A549 (cell line): ENCODE measurements around the gene COL5A1. TPM values are rescaled to one million over a fixed set of nuclear protein-coding genes. Genes with fewer than 3 reads are reported as not detected.

Source experiments
- ATAC-seq, 2 experiments: fragments of 200-7000 bp in 1 of 2; fragments of >200 bp in 1 of 2; cut with Nextera tagmentation in 1 of 2; cut with Tn5 transposase in 1 of 2; 3 replicates each; pipeline versions ENCODE4 v1.8.0 to v1.9.1; 2018 to 2020; ENCODE audit warnings: mild to moderate bottlenecking in 1 of 2, moderate library complexity in 1 of 2
- CTCF ChIA-PET: fragments of 300-600 bp; sonication (Branson Sonifier 250); formaldehyde crosslinking; extraction: SDS; loops from one replicate; lab custom pipeline; 2021; ENCODE audit warnings: antibody characterized with exemption, inconsistent platforms; lab: Yijun Ruan, JAX
- POLR2A ChIA-PET: fragments of 350-600 bp; formaldehyde crosslinking; extraction: SDS; loops from one replicate; lab custom pipeline; 2021; ENCODE audit warnings: antibody characterized with exemption, inconsistent platforms; lab: Yijun Ruan, JAX
- DNase-seq, 2 experiments: peaks; one replicate each; pipeline versions ENCODE4 v3.0.0 to v3.0.0-alpha.2; 2011 to 2016; ENCODE audit warnings: low read depth in 1 of 2, low spot score in 1 of 2
- FAIRE-seq: peaks from 2 replicates; lab custom pipeline; 2011; peaks lifted over from hg19 to GRCh38; lab: Jason Lieb, UNC
- H3K27ac ChIP-seq, 2 experiments: fragments of >200 bp; sonication (Bioruptor Twin); formaldehyde crosslinking; 3 replicates each; pipeline ENCODE4 v1.5.1; 2016 to 2017
- H3K4me1 ChIP-seq: fragments of >200 bp; sonication (Bioruptor Twin); formaldehyde crosslinking; 3 replicates; pipeline ENCODE4 v1.6.1; 2016
- H3K4me2 ChIP-seq: fragments of >200 bp; sonication (Bioruptor Twin); formaldehyde crosslinking; 3 replicates; pipeline ENCODE4 v1.6.1; 2016
- H3K4me3 ChIP-seq: fragments of >200 bp; sonication (Bioruptor Twin); formaldehyde crosslinking; 3 replicates; pipeline ENCODE4 v1.5.1; 2016
- H3K9me3 ChIP-seq: fragments of >200 bp; sonication (Bioruptor Twin); formaldehyde crosslinking; 3 replicates; pipeline ENCODE4 v1.6.1; 2016
- BHLHE40 ChIP-seq: IDR thresholded peaks from 2 replicates; pipeline ENCODE4 v1.6.1; 2012; ENCODE audit warnings: low read depth, low read length, inconsistent platforms
- CBX2 ChIP-seq: fragments of 200-600 bp; sonication (generic); IDR thresholded peaks from 2 replicates; pipeline ENCODE4 v1.6.1; 2016; ENCODE audit warnings: low read depth, mild to moderate bottlenecking, borderline replicate concordance
- CHD4 ChIP-seq: fragments of 200-600 bp; sonication (generic); IDR thresholded peaks from 2 replicates; pipeline ENCODE4 v1.6.1; 2016; ENCODE audit warnings: antibody characterized with exemption, mild to moderate bottlenecking, borderline replicate concordance
- EHF ChIP-seq: fragments of 250-450 bp; sonication (Bioruptor Pico); IDR thresholded peaks from 2 replicates; pipeline ENCODE4 v1.5.0; 2020; ENCODE audit warnings: mild to moderate bottlenecking
- ESRRA ChIP-seq: fragments of 150-350 bp; IDR thresholded peaks from 2 replicates; pipeline ENCODE4 v1.6.1; 2014; ENCODE audit warnings: mild to moderate bottlenecking, low read length, borderline replicate concordance
- HEYL ChIP-seq: fragments of 250-450 bp; sonication (Bioruptor Pico); IDR thresholded peaks from 2 replicates; pipeline ENCODE4 v1.8.0; 2021; ENCODE audit warnings: mild to moderate bottlenecking, moderate library complexity
- HOXB5 ChIP-seq: fragments of 250-450 bp; sonication (Bioruptor Pico); IDR thresholded peaks from 2 replicates; pipeline ENCODE4 v1.5.0; 2020; ENCODE audit warnings: mild to moderate bottlenecking, moderate library complexity
- JUNB ChIP-seq: fragments of >200 bp; sonication (Bioruptor Twin); formaldehyde crosslinking; IDR thresholded peaks from 2 replicates; pipeline ENCODE4 v1.6.1; 2016
- MYC ChIP-seq: IDR thresholded peaks from 2 replicates; pipeline ENCODE4 v1.6.1; 2012; ENCODE audit warnings: mild to moderate bottlenecking, inconsistent platforms, low read length, improper control_type of control experiment, borderline replicate concordance
- RAD21 ChIP-seq, 2 experiments: fragments of >200 bp in 1 of 2; sonication (Bioruptor Twin) in 1 of 2; formaldehyde crosslinking in 1 of 2; IDR thresholded peaks in 1 of 2; conservative IDR thresholded peaks in 1 of 2; 2 replicates in 1 of 2; 3 replicates in 1 of 2; pipeline ENCODE4 v1.6.1; 2012 to 2018; ENCODE audit warnings: inconsistent platforms in 1 of 2
- RFX5 ChIP-seq: fragments of 450-650 bp; IDR thresholded peaks from 2 replicates; pipeline ENCODE4 v1.7.1; 2014; ENCODE audit warnings: antibody characterized with exemption, mild to moderate bottlenecking, moderate library complexity
- SMC3 ChIP-seq: fragments of >200 bp; sonication (Bioruptor Twin); formaldehyde crosslinking; IDR thresholded peaks from 3 replicates; pipeline ENCODE4 v1.6.1; 2018; ENCODE audit warnings: inconsistent platforms
- SREBF2 ChIP-seq: fragments of 450-650 bp; IDR thresholded peaks from 2 replicates; pipeline ENCODE4 v1.6.1; 2014; ENCODE audit warnings: mild to moderate bottlenecking, moderate library complexity
- ZNF302 ChIP-seq: fragments of 250-450 bp; sonication (Bioruptor Pico); IDR thresholded peaks from 2 replicates; pipeline ENCODE4 v1.9.0; 2021; ENCODE audit warnings: inconsistent platforms, mild to moderate bottlenecking, moderate library complexity
- WGBS: methylation state at CpG from one replicate; pipeline ENCODE4 v1.1.6; 2017; ENCODE audit errors: missing lambda C conversion rate; 5-methylcytosine and 5-hydroxymethylcytosine counted together
- polyA plus RNA-seq, 4 experiments: library from polyadenylated mRNA; depleted of rRNA in 3 of 4; stranded (reverse); fragments of >200 nt; fragmentation: RNase III in 1 of 4; extraction: RNeasy Plus Mini Kit Qiagen cat#74134 plus additional on column Dnase treatment in 1 of 4; gene quantifications; 2 replicates in 3 of 4; 3 replicates in 1 of 4; pipeline ENCODE4 v1.2.3, GENCODE V29; 2011 to 2017
- TF ChIP-seq, protein P1 (sequence below): fragments of >200 bp; sonication (Bioruptor Twin); formaldehyde crosslinking; IDR thresholded peaks from 2 replicates; pipeline ENCODE4 v1.6.1; 2016
- TF ChIP-seq, protein P2 (sequence below): fragments of >200 bp; sonication (Bioruptor Twin); formaldehyde crosslinking; IDR thresholded peaks from 3 replicates; pipeline ENCODE4 v1.5.1; 2016
- TF ChIP-seq, protein P3 (sequence below): IDR thresholded peaks from 2 replicates; pipeline ENCODE4 v1.6.1; 2012
- TF ChIP-seq, protein P4 (sequence below): fragments of 450-650 bp; IDR thresholded peaks from 2 replicates; pipeline ENCODE4 v1.6.1; 2014; ENCODE audit warnings: antibody characterized with exemption
- TF ChIP-seq, protein P5 (sequence below): IDR thresholded peaks from 2 replicates; pipeline ENCODE4 v1.6.1; 2012; ENCODE audit warnings: low read depth, borderline replicate concordance
- TF ChIP-seq, protein P6 (sequence below): IDR thresholded peaks from 2 replicates; pipeline ENCODE4 v1.6.1; 2012

COL5A1 gene
- polyA plus RNA-seq, 2 of the 4 experiments (the other 2 are of a cell fraction), result 16.1 to 67.5 TPM

DNA sequence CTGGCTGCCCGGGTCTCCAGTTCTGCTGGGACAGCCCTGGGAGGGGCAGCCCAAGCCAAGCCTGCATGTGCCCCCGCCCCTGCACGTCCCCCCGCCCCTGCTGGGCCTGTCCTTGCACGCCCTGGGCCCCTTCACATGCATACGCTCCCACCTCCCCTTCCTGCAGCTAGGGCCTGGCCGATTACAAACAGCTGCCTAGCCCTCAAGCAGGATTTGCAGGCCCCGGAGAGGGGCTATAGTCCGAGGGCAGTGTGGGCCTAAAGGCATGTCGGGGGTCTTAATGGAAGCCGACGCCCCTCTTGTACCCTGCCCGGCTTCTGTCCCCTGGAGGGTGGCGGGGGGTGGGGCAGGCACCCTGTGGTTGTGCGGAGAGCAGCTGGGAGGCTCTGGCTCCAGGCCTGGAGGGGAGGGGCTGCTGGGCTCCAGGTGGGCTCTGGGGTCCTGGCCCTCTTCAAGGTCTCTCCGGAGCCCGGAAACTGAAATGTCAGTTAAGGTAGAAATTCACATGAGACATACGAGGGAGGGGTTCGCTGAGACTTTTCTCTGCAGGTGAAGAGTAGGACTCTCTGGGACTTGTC, 16.9 kb downstream of the COL5A1 start:
- Histone ChIP-seq H3K9me3 (peaks cover 9% of the 10 kb centered on the region), H3K27ac (peak overlapping the region in 1 of 2 experiments; percentile 37; a peak in 1 of 6 replicates), H3K4me1 (peaks cover 36% of the 10 kb centered on the region), H3K4me3 (no peak overlapping the region), H3K4me2 (no peak overlapping the region)
- no peak for FAIRE-seq
- TF ChIP-seq BHLHE40 (no peak), HOXB5 (CRISPR knock-in tag) (no peak), MYC (no peak), EHF (no peak), RFX5 (no peak), HEYL (CRISPR knock-in tag) (no peak)
- TF ChIP-seq, protein P1, sequence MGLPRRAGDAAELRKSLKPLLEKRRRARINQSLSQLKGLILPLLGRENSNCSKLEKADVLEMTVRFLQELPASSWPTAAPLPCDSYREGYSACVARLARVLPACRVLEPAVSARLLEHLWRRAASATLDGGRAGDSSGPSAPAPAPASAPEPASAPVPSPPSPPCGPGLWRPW, result no peak
- TF ChIP-seq, protein P2, sequence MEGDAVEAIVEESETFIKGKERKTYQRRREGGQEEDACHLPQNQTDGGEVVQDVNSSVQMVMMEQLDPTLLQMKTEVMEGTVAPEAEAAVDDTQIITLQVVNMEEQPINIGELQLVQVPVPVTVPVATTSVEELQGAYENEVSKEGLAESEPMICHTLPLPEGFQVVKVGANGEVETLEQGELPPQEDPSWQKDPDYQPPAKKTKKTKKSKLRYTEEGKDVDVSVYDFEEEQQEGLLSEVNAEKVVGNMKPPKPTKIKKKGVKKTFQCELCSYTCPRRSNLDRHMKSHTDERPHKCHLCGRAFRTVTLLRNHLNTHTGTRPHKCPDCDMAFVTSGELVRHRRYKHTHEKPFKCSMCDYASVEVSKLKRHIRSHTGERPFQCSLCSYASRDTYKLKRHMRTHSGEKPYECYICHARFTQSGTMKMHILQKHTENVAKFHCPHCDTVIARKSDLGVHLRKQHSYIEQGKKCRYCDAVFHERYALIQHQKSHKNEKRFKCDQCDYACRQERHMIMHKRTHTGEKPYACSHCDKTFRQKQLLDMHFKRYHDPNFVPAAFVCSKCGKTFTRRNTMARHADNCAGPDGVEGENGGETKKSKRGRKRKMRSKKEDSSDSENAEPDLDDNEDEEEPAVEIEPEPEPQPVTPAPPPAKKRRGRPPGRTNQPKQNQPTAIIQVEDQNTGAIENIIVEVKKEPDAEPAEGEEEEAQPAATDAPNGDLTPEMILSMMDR, result no peak
- CTCF ChIA-PET, result interaction anchor here (1.3 to 4.7 kb wide), 2 partner anchors 31 to 209 kb away, joined by 4 to 45 read pairs; no protein-coding TSS in a partner anchor
- no peak for ATAC-seq
- POLR2A ChIA-PET, result no interaction called here
- WGBS, result 79% methylated on average over 8 of the region's 19 CpGs
- DNase-seq, result no peak

DNA sequence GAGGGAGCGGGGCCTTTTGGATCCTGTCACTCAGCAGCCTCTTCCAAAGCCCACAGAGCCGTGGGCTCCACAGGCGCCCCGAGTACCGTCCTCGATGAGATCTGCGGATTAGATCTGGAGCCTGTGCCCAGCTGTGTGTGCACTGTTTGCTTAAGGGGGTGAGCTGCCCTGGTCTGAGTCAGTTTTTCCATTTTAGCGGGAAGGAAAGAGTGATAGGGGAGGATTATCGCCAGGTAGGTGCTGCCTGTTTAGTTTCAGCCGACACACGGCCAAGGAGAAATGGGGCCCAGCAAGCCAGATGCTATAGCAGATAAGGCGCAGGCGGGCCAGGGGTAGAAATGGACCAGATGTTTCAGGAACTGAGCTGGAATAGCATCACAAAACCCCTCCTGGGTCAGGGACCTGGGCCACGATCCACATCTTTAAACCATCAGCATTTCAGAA, 18.1 kb downstream of the COL5A1 start:
- POLR2A ChIA-PET, result no interaction called here
- TF ChIP-seq, protein P3, sequence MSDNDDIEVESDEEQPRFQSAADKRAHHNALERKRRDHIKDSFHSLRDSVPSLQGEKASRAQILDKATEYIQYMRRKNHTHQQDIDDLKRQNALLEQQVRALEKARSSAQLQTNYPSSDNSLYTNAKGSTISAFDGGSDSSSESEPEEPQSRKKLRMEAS, result no peak
- no peak for TF ChIP-seq CBX2
- TF ChIP-seq CHD4, result no peak
- TF ChIP-seq ZNF302 (CRISPR knock-in tag), result no peak
- TF ChIP-seq, protein P1, result no peak
- TF ChIP-seq, protein P4, sequence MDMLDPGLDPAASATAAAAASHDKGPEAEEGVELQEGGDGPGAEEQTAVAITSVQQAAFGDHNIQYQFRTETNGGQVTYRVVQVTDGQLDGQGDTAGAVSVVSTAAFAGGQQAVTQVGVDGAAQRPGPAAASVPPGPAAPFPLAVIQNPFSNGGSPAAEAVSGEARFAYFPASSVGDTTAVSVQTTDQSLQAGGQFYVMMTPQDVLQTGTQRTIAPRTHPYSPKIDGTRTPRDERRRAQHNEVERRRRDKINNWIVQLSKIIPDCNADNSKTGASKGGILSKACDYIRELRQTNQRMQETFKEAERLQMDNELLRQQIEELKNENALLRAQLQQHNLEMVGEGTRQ, result no peak
- TF ChIP-seq ESRRA, result no peak
- TF ChIP-seq, protein P5, sequence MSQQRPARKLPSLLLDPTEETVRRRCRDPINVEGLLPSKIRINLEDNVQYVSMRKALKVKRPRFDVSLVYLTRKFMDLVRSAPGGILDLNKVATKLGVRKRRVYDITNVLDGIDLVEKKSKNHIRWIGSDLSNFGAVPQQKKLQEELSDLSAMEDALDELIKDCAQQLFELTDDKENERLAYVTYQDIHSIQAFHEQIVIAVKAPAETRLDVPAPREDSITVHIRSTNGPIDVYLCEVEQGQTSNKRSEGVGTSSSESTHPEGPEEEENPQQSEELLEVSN, result no peak
- TF ChIP-seq RAD21 (conservative IDR thresholded peaks at IDR 0.05 in 1 of 2, IDR thresholded peaks at IDR 0.05 in 1 of 2), result no peak
- TF ChIP-seq SREBF2, result no peak
- TF ChIP-seq, protein P6, sequence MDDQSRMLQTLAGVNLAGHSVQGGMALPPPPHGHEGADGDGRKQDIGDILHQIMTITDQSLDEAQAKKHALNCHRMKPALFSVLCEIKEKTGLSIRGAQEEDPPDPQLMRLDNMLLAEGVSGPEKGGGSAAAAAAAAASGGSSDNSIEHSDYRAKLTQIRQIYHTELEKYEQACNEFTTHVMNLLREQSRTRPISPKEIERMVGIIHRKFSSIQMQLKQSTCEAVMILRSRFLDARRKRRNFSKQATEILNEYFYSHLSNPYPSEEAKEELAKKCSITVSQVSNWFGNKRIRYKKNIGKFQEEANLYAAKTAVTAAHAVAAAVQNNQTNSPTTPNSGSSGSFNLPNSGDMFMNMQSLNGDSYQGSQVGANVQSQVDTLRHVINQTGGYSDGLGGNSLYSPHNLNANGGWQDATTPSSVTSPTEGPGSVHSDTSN, result no peak
- no peak for TF ChIP-seq SMC3
- no peak for TF ChIP-seq JUNB
- no peak for TF ChIP-seq HOXB5 (CRISPR knock-in tag)
- peaks cover 9% of the 10 kb centered on the region for H3K9me3 ChIP-seq
- H3K4me2 ChIP-seq, result no peak overlapping the region
- H3K27ac ChIP-seq, result no peak overlapping the region
- WGBS, result 94% methylated on average over 7 of the region's 14 CpGs
- no peak for DNase-seq
- no peak for ATAC-seq
- CTCF ChIA-PET, result interaction anchor here (0.6 to 3.0 kb wide), 8 partner anchors 11 to 211 kb away, joined by 3 to 21 read pairs (median 4); no protein-coding TSS in a partner anchor
- H3K4me1 ChIP-seq, result peaks cover 24% of the 10 kb centered on the region
- no peak for FAIRE-seq
- H3K4me3 ChIP-seq, result no peak overlapping the region
